SKM-1 (cell line): Measurements from ENCODE around the gene KCTD7.
"Not testable (repeated sequence)": the region's sequence is repeated elsewhere in the genome, so short reads cannot be mapped to it uniquely, and the experiment has no call there.

ENCODE experiments used
- DNase-seq: peaks from one replicate; lab custom pipeline; 2025; ENCODE audit not compliant: unreplicated experiment; lab: John Stamatoyannopoulos, UW

KCTD7 gene

GRCh38 chr7:66681491-66682349, 53.0 kb downstream of the KCTD7 start:
- peak; percentile 74 for DNase-seq

GRCh38 chr7:66682350-66683093, 53.8 kb downstream of the KCTD7 start:
- DNase-seq: peak; percentile 9

GRCh38 chr7:66683094-66683769, 54.6 kb downstream of the KCTD7 start:
- not testable (repeated sequence) for DNase-seq

GRCh38 chr7:66683770-66684123, 55.1 kb downstream of the KCTD7 start:
- DNase-seq: no peak

- not testable (repeated sequence) for DNase-seq
Observed at GRCh38 chr7:66685663-66686062, 57.0 kb downstream of the KCTD7 start.

GRCh38 chr7:66687186-66687585, 58.5 kb downstream of the KCTD7 start:
- no peak for DNase-seq

- DNase-seq: not testable (repeated sequence)
Observed at GRCh38 chr7:66687672-66688071, 59.0 kb downstream of the KCTD7 start.

GRCh38 chr7:66689081-66689480, 60.4 kb downstream of the KCTD7 start:
- DNase-seq: no peak

- DNase-seq: no peak
Observed at GRCh38 chr7:66693331-66693730, 64.7 kb downstream of the KCTD7 start.
